HUES48 (cell line): ENCODE results near the gene GARIN5A.

Experiments
- H3K27ac ChIP-seq: one replicate; pipeline ENCODE4 v1.7.0; 2013; ENCODE audit warnings: low read depth, low read length, inconsistent platforms
- H3K27me3 ChIP-seq: 2 replicates; pipeline ENCODE4 v1.6.1; 2013; ENCODE audit warnings: mild to moderate bottlenecking, low read length; ENCODE audit not compliant: control insufficient read depth, insufficient read depth
- H3K36me3 ChIP-seq: 2 replicates; pipeline ENCODE4 v1.6.1; 2013; ENCODE audit warnings: low read length; ENCODE audit not compliant: control insufficient read depth, insufficient read depth
- H3K4me1 ChIP-seq: 2 replicates; pipeline ENCODE4 v1.6.1; 2013; ENCODE audit warnings: mild to moderate bottlenecking, low read length; ENCODE audit not compliant: control insufficient read depth, insufficient read depth
- H3K4me3 ChIP-seq: 2 replicates; pipeline ENCODE4 v1.5.1; 2013; ENCODE audit warnings: mild to moderate bottlenecking, low read depth, low read length
- H3K9ac ChIP-seq: 2 replicates; pipeline ENCODE4 v1.6.1; 2013; ENCODE audit warnings: mild to moderate bottlenecking, low read depth, low read length, moderate library complexity
- H3K9me3 ChIP-seq: 2 replicates; pipeline ENCODE4 v1.6.1; 2013; ENCODE audit warnings: low read length; ENCODE audit not compliant: control insufficient read depth, insufficient read depth

Gene GARIN5A

GRCh38 chr19:50496189-50497021, 19.8 kb upstream of the GARIN5A start:
- peaks cover 86% of the 10 kb centered on the region for H3K27me3 ChIP-seq
- no peak overlapping the region for H3K4me3 ChIP-seq
- H3K36me3 ChIP-seq = no peaks in the 10 kb centered on the region
- H3K9me3 ChIP-seq = no peaks in the 10 kb centered on the region
- H3K27ac ChIP-seq = no peak overlapping the region
- peaks cover 10% of the 10 kb centered on the region for H3K4me1 ChIP-seq
- no peak overlapping the region for H3K9ac ChIP-seq

GRCh38 chr19:50495020-50495531, 18.4 kb upstream of the GARIN5A start:
- Histone ChIP-seq H3K9me3 (no peaks in the 10 kb centered on the region), H3K9ac (no peak overlapping the region), H3K27ac (no peak overlapping the region), H3K4me1 (peaks cover 2% of the 10 kb centered on the region; the same call in 1 of the 2 replicates), H3K36me3 (no peaks in the 10 kb centered on the region), H3K27me3 (peaks cover 87% of the 10 kb centered on the region), H3K4me3 (no peak overlapping the region)

- Histone ChIP-seq H3K36me3 (no peaks in the 10 kb centered on the region), H3K4me1 (no peaks in the 10 kb centered on the region), H3K27ac (no peak overlapping the region), H3K4me3 (no peak overlapping the region), H3K9me3 (no peaks in the 10 kb centered on the region), H3K9ac (no peak overlapping the region), H3K27me3 (peaks cover 86% of the 10 kb centered on the region)
These were observed 17.8 kb upstream of the GARIN5A start for GRCh38 chr19:50494186-50495019.

GRCh38 chr19:50493171-50493570, 16.5 kb upstream of the GARIN5A start:
- no peak overlapping the region for H3K9ac ChIP-seq
- no peaks in the 10 kb centered on the region for H3K36me3 ChIP-seq
- H3K9me3 ChIP-seq = no peaks in the 10 kb centered on the region
- peaks cover 84% of the 10 kb centered on the region for H3K27me3 ChIP-seq
- H3K4me1 ChIP-seq = no peaks in the 10 kb centered on the region
- H3K4me3 ChIP-seq = no peak overlapping the region
- H3K27ac ChIP-seq = no peak overlapping the region

GRCh38 chr19:50492303-50493052, 15.8 kb upstream of the GARIN5A start:
- no peak overlapping the region for H3K4me3 ChIP-seq
- peaks cover 81% of the 10 kb centered on the region for H3K27me3 ChIP-seq
- no peaks in the 10 kb centered on the region for H3K36me3 ChIP-seq
- H3K9me3 ChIP-seq = no peaks in the 10 kb centered on the region
- no peak overlapping the region for H3K27ac ChIP-seq
- no peaks in the 10 kb centered on the region for H3K4me1 ChIP-seq
- H3K9ac ChIP-seq = no peak overlapping the region

GRCh38 chr19:50490991-50491472, 14.4 kb upstream of the GARIN5A start:
- no peak overlapping the region for H3K4me3 ChIP-seq
- H3K27ac ChIP-seq = no peak overlapping the region
- H3K27me3 ChIP-seq = peaks cover 75% of the 10 kb centered on the region
- H3K36me3 ChIP-seq = no peaks in the 10 kb centered on the region
- H3K4me1 ChIP-seq = no peaks in the 10 kb centered on the region
- H3K9ac ChIP-seq = no peak overlapping the region
- H3K9me3 ChIP-seq = peaks cover 7% of the 10 kb centered on the region

- no peak overlapping the region for H3K27ac ChIP-seq
- no peaks in the 10 kb centered on the region for H3K36me3 ChIP-seq
- H3K4me1 ChIP-seq = no peaks in the 10 kb centered on the region
- peaks cover 13% of the 10 kb centered on the region for H3K9me3 ChIP-seq
- H3K4me3 ChIP-seq = no peak overlapping the region
- no peak overlapping the region for H3K9ac ChIP-seq
- peaks cover 74% of the 10 kb centered on the region for H3K27me3 ChIP-seq
These were observed 13.8 kb upstream of the GARIN5A start for GRCh38 chr19:50490411-50490811.

- Histone ChIP-seq H3K9ac (no peak overlapping the region), H3K4me1 (no peaks in the 10 kb centered on the region), H3K36me3 (no peaks in the 10 kb centered on the region), H3K9me3 (peaks cover 14% of the 10 kb centered on the region), H3K27me3 (peaks cover 65% of the 10 kb centered on the region), H3K27ac (no peak overlapping the region), H3K4me3 (no peak overlapping the region)
These were observed 12.9 kb upstream of the GARIN5A start for GRCh38 chr19:50489461-50490011.

GRCh38 chr19:50488389-50489194, 11.9 kb upstream of the GARIN5A start:
- no peak overlapping the region for H3K4me3 ChIP-seq
- no peak overlapping the region for H3K27ac ChIP-seq
- H3K4me1 ChIP-seq = no peaks in the 10 kb centered on the region
- H3K27me3 ChIP-seq = peaks cover 58% of the 10 kb centered on the region
- no peaks in the 10 kb centered on the region for H3K36me3 ChIP-seq
- peaks cover 14% of the 10 kb centered on the region for H3K9me3 ChIP-seq
- no peak overlapping the region for H3K9ac ChIP-seq
